Measurements from ENCODE around the gene RPF1.
"Not testable (repeated sequence)": the region's sequence is repeated elsewhere in the genome, so short reads cannot be mapped to it uniquely, and the experiment has no call there.

Gene RPF1

GRCh38 chr1:84493747-84494146 is 14.7 kb downstream of the RPF1 start:
- no peak for DNase-seq

GRCh38 chr1:84496498-84496897 is 17.4 kb downstream of the RPF1 start:
- no peak for DNase-seq

DNA sequence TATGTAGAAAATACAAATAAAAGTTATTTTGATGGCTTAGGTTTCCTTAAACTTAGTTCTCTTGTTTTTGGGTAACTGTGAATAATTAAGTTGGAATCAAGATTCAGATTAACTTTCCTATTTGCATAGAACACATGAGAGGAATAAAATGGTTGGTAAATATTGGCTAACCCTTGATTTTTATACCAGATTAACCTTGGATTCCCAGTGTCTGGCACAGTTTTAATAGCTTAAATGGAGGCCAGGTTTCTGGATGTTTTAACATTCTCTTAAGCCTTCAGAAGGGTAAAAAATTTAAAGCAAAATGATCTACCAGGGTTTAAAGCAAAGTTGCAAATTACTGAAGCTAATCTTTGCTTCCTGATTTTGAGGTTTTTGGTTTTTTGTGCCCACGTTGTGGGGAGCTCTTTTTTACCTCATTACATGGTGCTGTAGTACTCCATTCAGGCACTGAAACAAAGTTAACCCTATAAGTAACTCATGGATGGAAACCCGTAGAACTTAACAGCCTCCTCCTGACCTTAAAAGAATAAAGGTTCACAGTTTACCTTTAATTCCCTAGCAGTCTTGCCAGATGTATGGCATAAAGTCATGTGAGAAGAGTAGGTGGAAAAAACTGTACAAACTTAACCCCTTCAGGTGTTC is 18.7 kb downstream of the RPF1 start:
- DNase-seq = no peak

- DNase-seq = no peak
Observed at GRCh38 chr1:84502927-84503326, 23.9 kb downstream of the RPF1 start.

DNA sequence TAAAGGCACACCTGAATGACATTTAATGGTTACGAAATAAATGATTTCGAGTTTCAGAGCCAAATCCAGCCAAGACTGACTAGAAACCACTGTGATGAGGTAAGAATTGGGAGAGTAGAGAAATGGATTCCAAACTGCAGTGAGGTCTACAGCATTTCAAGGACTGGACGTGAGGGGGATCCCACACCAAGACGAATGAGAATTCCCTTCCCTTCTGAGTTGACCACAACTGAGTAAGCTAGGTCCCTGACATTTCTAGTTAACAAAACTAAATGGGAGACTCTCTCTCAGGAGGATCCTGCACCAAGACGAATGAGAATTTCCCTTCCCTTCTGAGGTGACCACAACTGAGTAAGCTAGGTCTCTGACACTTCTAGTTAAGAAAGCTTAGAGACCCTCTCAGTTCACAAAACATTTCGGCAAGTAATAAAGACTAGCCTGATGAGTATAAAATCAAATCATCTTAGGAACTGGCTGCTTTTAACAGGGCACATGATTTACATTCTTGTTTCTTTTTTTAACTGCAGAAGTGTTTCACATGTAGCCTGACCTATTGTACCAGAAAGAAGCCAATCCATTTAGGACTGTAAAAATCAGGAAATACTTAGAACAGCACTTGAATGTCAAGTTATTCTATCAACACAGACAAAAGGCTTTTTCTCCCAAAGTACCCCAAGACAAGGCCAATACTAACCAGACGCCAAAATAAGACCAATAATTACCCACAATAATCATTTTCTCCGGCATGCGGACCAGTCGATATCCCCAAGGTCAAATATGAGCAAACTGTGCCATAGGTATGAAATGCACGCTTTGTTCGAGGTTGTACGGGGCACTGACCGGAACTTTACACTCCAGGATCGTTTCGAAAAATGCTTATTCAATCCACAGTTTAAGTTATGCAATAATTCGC is 25.8 kb downstream of the RPF1 start:
- DNase-seq = no peak

GRCh38 chr1:84505493-84506001 is 26.5 kb downstream of the RPF1 start:
- DNase-seq = no peak

- DNase-seq = peak; percentile 99
Observed at GRCh38 chr1:84506002-84506728, 27.1 kb downstream of the RPF1 start, which contains the start of the genes GNG5 and SPATA1. Gene GNG5 (minus strand): TSS chr1:84506581. CDS start chr1:84506091, 490 bp downstream. Gene SPATA1 (plus strand): TSS chr1:84506386. CDS start chr1:84516360, 9,974 bp downstream.

DNA sequence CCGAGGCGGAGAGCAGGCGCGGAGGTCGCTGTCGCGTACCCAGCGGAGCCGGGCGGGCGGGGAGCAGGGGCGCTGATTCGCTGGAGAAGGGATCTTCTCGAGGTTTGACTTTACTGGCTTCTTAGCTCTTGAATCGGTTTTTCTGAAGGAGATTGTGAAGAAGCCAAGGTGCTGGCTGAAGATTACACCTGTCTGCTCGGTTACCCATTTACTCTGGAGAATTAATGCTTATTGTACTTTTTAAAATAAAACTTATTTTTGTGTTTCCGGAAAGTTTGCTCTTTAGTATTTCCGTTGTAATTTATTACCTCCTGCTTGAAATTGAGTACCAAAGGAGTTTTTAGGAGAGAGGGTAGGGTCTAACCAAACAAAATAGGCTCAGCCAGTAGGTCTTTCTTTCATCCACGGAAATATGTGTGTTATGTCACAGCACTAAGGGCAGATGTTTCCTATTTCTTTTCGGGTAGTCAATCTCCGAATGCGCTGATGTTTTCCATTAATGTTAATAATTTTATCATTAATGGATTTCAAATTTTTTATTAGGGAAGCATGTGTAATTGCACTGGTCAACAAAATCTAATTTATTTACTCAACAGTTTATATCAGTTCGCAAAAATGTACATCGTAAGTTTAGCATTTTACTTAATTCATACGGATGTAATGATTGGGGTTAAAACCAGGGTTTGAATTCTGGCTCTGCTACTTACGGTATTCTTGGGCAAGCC is 27.8 kb downstream of the RPF1 start:
- no peak for DNase-seq

DNA sequence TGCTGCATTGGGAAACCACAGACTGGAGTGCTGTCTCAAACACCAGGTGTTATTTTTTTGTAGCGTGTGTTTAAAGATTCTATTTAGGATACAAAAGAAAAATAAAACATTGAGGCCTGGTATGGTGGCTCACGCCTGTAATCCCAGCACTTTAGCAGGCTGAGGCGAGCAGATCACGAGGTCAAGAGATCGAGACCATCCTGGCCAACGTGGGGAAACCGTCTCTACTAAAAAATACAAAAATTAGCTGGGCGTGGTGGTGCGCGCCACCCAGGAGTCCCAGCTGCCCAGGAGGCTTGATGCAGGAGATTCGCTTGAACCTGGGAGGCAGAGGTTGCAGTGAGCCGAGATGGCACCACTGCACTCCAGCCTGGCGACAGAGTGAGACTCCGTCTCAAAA is 28.8 kb downstream of the RPF1 start:
- DNase-seq = not testable (repeated sequence)

- DNase-seq = no peak
Observed at GRCh38 chr1:84508510-84508909, 29.4 kb downstream of the RPF1 start.

GRCh38 chr1:84509029-84509428 is 30.0 kb downstream of the RPF1 start:
- no peak for DNase-seq

- no peak for DNase-seq
Observed at GRCh38 chr1:84510165-84510564, 31.1 kb downstream of the RPF1 start.

- no peak for DNase-seq
Observed at GRCh38 chr1:84510668-84511067, 31.6 kb downstream of the RPF1 start.

GRCh38 chr1:84524590-84524989 is 45.5 kb downstream of the RPF1 start:
- no peak for DNase-seq

GRCh38 chr1:84525779-84526178 is 46.7 kb downstream of the RPF1 start:
- no peak for DNase-seq

- no peak for DNase-seq
Observed at GRCh38 chr1:84538599-84538998, 59.5 kb downstream of the RPF1 start.

GRCh38 chr1:84539972-84540371 is 60.9 kb downstream of the RPF1 start:
- DNase-seq = no peak

GRCh38 chr1:84540759-84541158 is 61.7 kb downstream of the RPF1 start:
- DNase-seq = no peak

DNA sequence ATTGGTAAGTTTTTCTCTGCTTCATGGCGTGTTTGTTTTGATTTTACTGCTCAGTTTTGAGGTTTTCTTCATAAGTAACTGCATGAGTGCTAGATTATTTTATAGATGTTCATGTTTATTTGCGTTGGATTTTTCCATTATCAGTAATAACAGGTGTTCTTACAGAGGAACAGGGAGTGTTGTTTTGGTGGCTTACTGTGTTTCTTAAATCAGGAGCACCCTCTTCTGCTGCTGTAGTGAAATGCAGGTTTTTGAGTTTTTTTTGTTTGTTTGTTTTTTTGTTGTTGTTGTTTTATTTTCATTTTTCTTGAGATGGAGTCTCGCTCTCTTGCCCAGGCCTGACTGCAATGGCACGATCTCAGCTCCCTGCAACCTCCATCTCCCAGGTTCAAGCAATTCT is 62.6 kb downstream of the RPF1 start:
- no peak for DNase-seq

All from CD4-positive, alpha-beta T cell treated with Interleukin-17A for 4 hours (primary cell).